GM23248 (cell line): ENCODE data around the gene PSMB10. TPM values are rescaled to one million over a fixed set of nuclear protein-coding genes. Genes with fewer than 3 reads are reported as not detected.
"Not testable (repeated sequence)": the region's sequence is repeated elsewhere in the genome, so short reads cannot be mapped to it uniquely, and the experiment has no call there.

ENCODE experiments used
- DNase-seq: peaks from one replicate; pipeline ENCODE4 v3.0.0-alpha.2; 2015
- H2AFZ ChIP-seq: fragments of 200-600 bp; sonication (generic); 2 replicates; pipeline ENCODE4 v1.6.1; 2016; ENCODE audit warnings: antibody characterized with exemption
- H3F3A ChIP-seq: fragments of 200-600 bp; sonication (generic); 2 replicates; pipeline ENCODE4 v1.6.1; 2016; ENCODE audit warnings: mild to moderate bottlenecking, antibody characterized with exemption, mixed run types; ENCODE audit not compliant: insufficient read depth
- H3K27ac ChIP-seq: fragments of 200-600 bp; sonication (generic); 2 replicates; pipeline ENCODE4 v1.5.1; 2016; ENCODE audit warnings: mild to moderate bottlenecking
- H3K27me3 ChIP-seq: fragments of 200-600 bp; sonication (generic); replicated peaks from 2 replicates; pipeline ENCODE4 v1.6.1; 2016; ENCODE audit warnings: mild to moderate bottlenecking; ENCODE audit not compliant: insufficient read depth
- H3K36me3 ChIP-seq: fragments of 200-600 bp; sonication (generic); 2 replicates; pipeline ENCODE4 v1.6.1; 2016; ENCODE audit warnings: low read depth, mild to moderate bottlenecking
- H3K4me1 ChIP-seq: fragments of 200-600 bp; sonication (generic); 2 replicates; pipeline ENCODE4 v1.6.1; 2016; ENCODE audit warnings: mild to moderate bottlenecking; ENCODE audit not compliant: insufficient read depth
- H3K4me2 ChIP-seq: fragments of 200-600 bp; sonication (generic); one replicate; pipeline ENCODE4 v1.6.1; 2016; ENCODE audit warnings: mild to moderate bottlenecking; ENCODE audit not compliant: unreplicated experiment
- H3K4me3 ChIP-seq: fragments of 200-600 bp; sonication (generic); 2 replicates; pipeline ENCODE4 v1.5.1; 2016; ENCODE audit warnings: mild to moderate bottlenecking
- H3K79me2 ChIP-seq: fragments of 200-600 bp; sonication (generic); 2 replicates; pipeline ENCODE4 v1.6.1; 2016; ENCODE audit warnings: mild to moderate bottlenecking; ENCODE audit not compliant: insufficient read depth
- H3K9ac ChIP-seq: fragments of 200-600 bp; sonication (generic); 2 replicates; pipeline ENCODE4 v1.6.1; 2016; ENCODE audit warnings: mild to moderate bottlenecking
- H3K9me2 ChIP-seq: fragments of 200-600 bp; sonication (generic); 2 replicates; pipeline ENCODE4 v1.6.1; 2016; ENCODE audit warnings: mixed run types, mild to moderate bottlenecking, moderate library complexity; ENCODE audit not compliant: insufficient read depth
- H3K9me3 ChIP-seq: fragments of 200-600 bp; sonication (generic); one replicate; pipeline ENCODE4 v1.6.1; 2017; ENCODE audit warnings: low read depth
- H4K20me1 ChIP-seq: fragments of 200-600 bp; sonication (generic); 2 replicates; pipeline ENCODE4 v1.6.0; 2016; ENCODE audit not compliant: insufficient read depth
- EZH2 ChIP-seq: fragments of 200-600 bp; sonication (generic); IDR thresholded peaks from 2 replicates; pipeline ENCODE4 v1.6.1; 2018; ENCODE audit warnings: antibody characterized with exemption, mild to moderate bottlenecking; ENCODE audit not compliant: insufficient read depth, poor library complexity, severe bottlenecking
- EZH2phosphoT487 ChIP-seq: fragments of 200-600 bp; sonication (generic); IDR thresholded peaks from 2 replicates; pipeline ENCODE4 v1.6.1; 2018; ENCODE audit warnings: antibody characterized with exemption, moderate library complexity, mild to moderate bottlenecking, low read depth; ENCODE audit not compliant: insufficient read depth
- WGBS, 2 experiments: methylation state at CpG; one replicate each; pipeline ENCODE4 v1.1.6; 2015 to 2017; ENCODE audit warnings: low lambda C conversion rate in 2 of 2, low coverage in 1 of 2; ENCODE audit errors: missing lambda C conversion rate in 2 of 2; 5-methylcytosine and 5-hydroxymethylcytosine counted together
- in situ Hi-C: fragments of 300-500 bp; cut with MboI; formaldehyde crosslinking; loops from 2 replicates; pipeline ENCODE4 v1.15.0; 2020
- polyA plus RNA-seq: library from polyadenylated mRNA; unstranded; fragments of >200 nt; fragmentation: Nextera tagmentation; extraction: Ambion mirVana; gene quantifications from 2 replicates; pipeline ENCODE4 v1.2.1, GENCODE V29; 2016
- total RNA-seq: library from RNA; depleted of rRNA; stranded (reverse); fragments of >200 nt; shearing (Covaris generic); gene quantifications from 2 replicates; pipeline ENCODE4 v1.2.3, GENCODE V29; 2014

The PSMB10 gene
- total and polyA plus RNA-seq, 2 experiments from 2014 or later = 18.9 to 55.1 TPM

GRCh38 chr16:67915831-67916723 lies 20.6 kb downstream of the PSMB10 start:
- in situ Hi-C loops = no loop called here
- Histone ChIP-seq H3K79me2 (peaks cover 69% of the 10 kb centered on the region), H3K4me2 (no peak overlapping the region), H3K9ac (no peak overlapping the region), H3K27ac (no peak overlapping the region), H3K27me3 (no peaks in the 10 kb centered on the region), H4K20me1 (peaks cover 16% of the 10 kb centered on the region; the same call in 1 of the 2 replicates), H3K4me1 (peaks cover 15% of the 10 kb centered on the region), H3F3A (peaks cover 29% of the 10 kb centered on the region), H2AFZ (no peak overlapping the region), H3K4me3 (no peak overlapping the region), H3K36me3 (no peaks in the 10 kb centered on the region), H3K9me2 (no peaks in the 10 kb centered on the region), H3K9me3 (no peaks in the 10 kb centered on the region)
- TF ChIP-seq EZH2 = no peak
- TF ChIP-seq EZH2phosphoT487 = no peak
- WGBS, 2 experiments = 91 to 94% methylated on average over 7 of the region's 7 CpGs
- no peak for DNase-seq

GRCh38 chr16:67915496-67915769 lies 21.2 kb downstream of the PSMB10 start:
- H3K9me2 ChIP-seq, H3K27ac ChIP-seq, in situ Hi-C loops, H3K4me2 ChIP-seq, H3K9ac ChIP-seq, DNase-seq, H3K27me3 ChIP-seq, H3K4me3 ChIP-seq, H3K36me3 ChIP-seq, H2AFZ ChIP-seq, H3K9me3 ChIP-seq: not testable (repeated sequence)
- 50 to 62% methylated on average over 2 of the region's 2 CpGs for WGBS, 2 experiments
- Histone ChIP-seq H3K79me2 (peaks cover 69% of the 10 kb centered on the region), H4K20me1 (peaks cover 15% of the 10 kb centered on the region; the same call in 1 of the 2 replicates), H3F3A (peaks cover 29% of the 10 kb centered on the region), H3K4me1 (peaks cover 15% of the 10 kb centered on the region)

DNA sequence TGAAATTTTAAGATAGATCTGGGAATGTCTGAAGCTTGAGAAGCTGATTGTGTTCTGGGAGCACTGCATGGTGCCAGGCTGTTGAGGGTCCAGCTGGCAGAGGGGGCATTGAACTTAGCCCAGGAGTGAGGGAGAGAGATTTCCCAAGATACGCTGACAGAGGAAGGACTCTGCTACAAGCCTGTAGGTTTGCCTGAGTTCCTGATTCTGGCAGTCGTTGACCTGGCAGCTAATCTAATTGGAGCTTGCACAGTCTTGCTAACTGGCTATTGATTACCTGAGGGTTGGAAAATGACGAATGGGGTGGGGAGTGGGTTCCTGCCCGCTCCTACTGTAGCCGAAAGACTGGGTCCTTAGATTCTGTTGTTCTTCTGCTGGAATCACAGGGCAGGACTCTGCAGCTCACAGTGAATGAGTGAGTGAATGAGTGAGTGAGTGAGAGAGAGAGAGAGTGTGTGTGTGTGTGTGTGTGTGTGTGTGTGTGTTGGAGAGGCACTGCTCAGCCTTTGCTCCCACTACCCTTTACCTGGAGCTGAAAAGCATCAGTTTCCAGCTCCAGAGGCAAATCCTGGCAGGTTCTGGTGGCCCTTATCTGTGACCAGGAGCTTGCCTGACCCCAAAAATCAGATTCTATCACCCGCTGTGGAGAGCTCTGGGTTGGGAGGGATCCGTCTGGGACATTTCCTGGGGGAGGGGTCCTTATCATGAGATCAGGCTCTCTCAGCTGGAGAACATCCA lies 21.7 kb downstream of the PSMB10 start:
- 78 to 80% methylated on average over 7 of the region's 7 CpGs for WGBS, 2 experiments
- H3K4me2 ChIP-seq = no peak overlapping the region
- H3K9me2 ChIP-seq = no peaks in the 10 kb centered on the region
- no peak for TF ChIP-seq EZH2
- TF ChIP-seq EZH2phosphoT487 = no peak
- H2AFZ ChIP-seq = no peak overlapping the region
- H3K4me3 ChIP-seq = no peak overlapping the region
- peaks cover 15% of the 10 kb centered on the region for H3K4me1 ChIP-seq
- no peaks in the 10 kb centered on the region for H3K36me3 ChIP-seq
- no peaks in the 10 kb centered on the region for H3K9me3 ChIP-seq
- H3K9ac ChIP-seq = no peak overlapping the region
- in situ Hi-C loops = no loop called here
- DNase-seq = no peak
- H3K79me2 ChIP-seq = peaks cover 69% of the 10 kb centered on the region
- H4K20me1 ChIP-seq = peaks cover 12% of the 10 kb centered on the region; the same call in 1 of the 2 replicates
- no peak overlapping the region for H3K27ac ChIP-seq
- H3K27me3 ChIP-seq = no peaks in the 10 kb centered on the region
- H3F3A ChIP-seq = peaks cover 29% of the 10 kb centered on the region

- DNase-seq = peak; percentile 61
- Histone ChIP-seq H3K79me2 (peaks cover 48% of the 10 kb centered on the region), H2AFZ (no peak overlapping the region), H3F3A (no peaks in the 10 kb centered on the region), H3K27me3 (no peaks in the 10 kb centered on the region), H3K27ac (no peak overlapping the region), H3K4me3 (no peak overlapping the region), H4K20me1 (no peaks in the 10 kb centered on the region), H3K9ac (no peak overlapping the region), H3K9me2 (no peaks in the 10 kb centered on the region), H3K36me3 (no peaks in the 10 kb centered on the region; the same call in 1 of the 2 replicates), H3K4me2 (no peak overlapping the region), H3K9me3 (no peaks in the 10 kb centered on the region), H3K4me1 (no peaks in the 10 kb centered on the region)
- whole genome bisulfite sequencing, 2 experiments = 25 to 27% methylated on average over 2 of the region's 2 CpGs
- in situ Hi-C loops = no loop called here
- TF ChIP-seq EZH2 (no peak), EZH2phosphoT487 (no peak)
Measured at GRCh38 chr16:67910158-67910557, 26.5 kb downstream of the PSMB10 start.
